ENCODE data around the gene WASF2.
A peak's percentile ranks its signal among the peaks of the same experiment; 100 is the strongest.

WASF2 gene

DNA sequence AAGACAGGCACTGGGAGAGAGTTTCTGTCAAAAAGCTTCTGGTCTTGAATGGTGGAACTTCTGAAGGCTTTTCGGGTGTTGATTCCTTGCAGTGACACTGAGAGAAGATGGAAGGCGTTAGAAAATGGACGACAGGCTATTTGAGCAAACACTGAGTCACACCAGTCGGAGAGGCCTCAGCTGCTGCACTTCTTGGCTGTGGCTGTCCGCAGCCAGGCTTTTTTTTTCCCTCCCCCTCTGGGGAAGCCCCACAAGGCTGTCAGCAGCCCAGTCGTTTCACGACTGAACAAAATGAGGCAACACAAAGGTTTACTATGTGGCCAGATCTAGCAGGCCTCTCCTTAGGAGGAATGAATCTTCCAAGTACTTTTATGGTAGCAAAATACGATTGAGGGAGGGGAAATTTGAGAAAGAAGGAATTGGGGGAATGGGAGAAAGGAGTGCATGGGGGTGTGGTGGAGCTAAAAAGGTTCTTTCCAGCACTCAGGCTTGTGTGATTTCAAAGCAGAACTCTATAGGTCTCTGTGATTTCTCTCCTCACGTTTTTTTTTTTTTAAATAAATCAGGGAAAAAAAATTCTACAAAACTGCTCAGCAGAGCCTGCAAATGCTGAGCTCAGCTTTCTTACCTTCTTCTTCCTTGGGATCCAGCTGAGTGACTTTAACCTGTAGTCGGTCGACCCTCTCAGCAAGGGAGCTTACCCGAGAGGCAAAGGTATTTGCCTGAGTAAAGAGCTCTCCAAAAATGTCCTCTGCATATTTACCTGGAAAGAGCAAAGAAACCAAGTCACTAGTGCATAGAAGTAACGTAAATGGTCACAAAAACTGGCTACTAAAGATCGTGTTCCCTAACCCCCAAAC lies 71.4 kb downstream of the WASF2 start:
- Histone ChIP-seq H3K4me2 (ENCODE audit: insufficient read depth, low read length) (no peak overlapping the region), H3K4me1 (ENCODE audit: insufficient read depth, low read length) (no peaks in the 10 kb centered on the region)
- ATAC-seq (ENCODE audit: insufficient read depth, low read depth) = no peak

GRCh38 chr1:27417713-27418112 lies 72.3 kb downstream of the WASF2 start:
- DNase-seq (no peak), ATAC-seq (ENCODE audit: insufficient read depth, low read depth) (no peak)
- H3K36me3 ChIP-seq (ENCODE audit: insufficient read depth, low read length) = peaks cover 67% of the 10 kb centered on the region
- no peak overlapping the region for H2AFZ ChIP-seq (ENCODE audit: low read depth, low read length)
- no peak overlapping the region for H3K9ac ChIP-seq (ENCODE audit: low read depth, low read length)
- H3K4me1 ChIP-seq (ENCODE audit: insufficient read depth, low read length) = no peaks in the 10 kb centered on the region
- no peaks in the 10 kb centered on the region for H3K9me3 ChIP-seq (ENCODE audit: insufficient read depth, low read length, severe bottlenecking)
- H3K27ac ChIP-seq (ENCODE audit: low read length) = no peak overlapping the region
- H4K20me1 ChIP-seq (ENCODE audit: insufficient read depth, low read length) = peaks cover 3% of the 10 kb centered on the region
- no peak overlapping the region for H3K4me2 ChIP-seq (ENCODE audit: insufficient read depth, low read length)
- H3K79me2 ChIP-seq (ENCODE audit: insufficient read depth, low read length) = peaks cover 11% of the 10 kb centered on the region
- TF ChIP-seq CTCF (IDR thresholded peaks at IDR 0.05; ENCODE audit: borderline replicate concordance, extremely low read depth, low read length, poor library complexity, severe bottlenecking) (no peak), EZH2 (IDR thresholded peaks at IDR 0.05; ENCODE audit: borderline replicate concordance, low read depth, low read length, severe bottlenecking) (no peak)
- H3K27me3 ChIP-seq (ENCODE audit: insufficient read depth, low read length, poor library complexity) = no peaks in the 10 kb centered on the region
- no peak overlapping the region for H3K4me3 ChIP-seq (ENCODE audit: low read depth in 1 of 2, low read length in 2 of 2)

More for the DNA sequence above, 71.4 kb downstream of the WASF2 start:
- no peak overlapping the region for H2AFZ ChIP-seq (ENCODE audit: low read depth, low read length)
- peaks cover 3% of the 10 kb centered on the region for H4K20me1 ChIP-seq (ENCODE audit: insufficient read depth, low read length)
- H3K27ac ChIP-seq (ENCODE audit: low read length) = no peak overlapping the region
- H3K27me3 ChIP-seq (ENCODE audit: insufficient read depth, low read length, poor library complexity) = no peaks in the 10 kb centered on the region
- no peak overlapping the region for H3K9ac ChIP-seq (ENCODE audit: low read depth, low read length)
- peaks cover 12% of the 10 kb centered on the region for H3K79me2 ChIP-seq (ENCODE audit: insufficient read depth, low read length)
- no peak for TF ChIP-seq CTCF (IDR thresholded peaks at IDR 0.05; ENCODE audit: borderline replicate concordance, extremely low read depth, low read length, poor library complexity, severe bottlenecking)
- TF ChIP-seq EZH2 (IDR thresholded peaks at IDR 0.05; ENCODE audit: borderline replicate concordance, low read depth, low read length, severe bottlenecking) = no peak
- H3K4me3 ChIP-seq (ENCODE audit: low read depth in 1 of 2, low read length in 2 of 2) = no peak overlapping the region
- peaks cover 58% of the 10 kb centered on the region for H3K36me3 ChIP-seq (ENCODE audit: insufficient read depth, low read length)
- no peaks in the 10 kb centered on the region for H3K9me3 ChIP-seq (ENCODE audit: insufficient read depth, low read length, severe bottlenecking)
- DNase-seq = no peak

GRCh38 chr1:27416387-27417111 lies 73.4 kb downstream of the WASF2 start:
- peaks cover 77% of the 10 kb centered on the region for H3K36me3 ChIP-seq (ENCODE audit: insufficient read depth, low read length)
- H4K20me1 ChIP-seq (ENCODE audit: insufficient read depth, low read length) = peaks cover 3% of the 10 kb centered on the region
- H3K27ac ChIP-seq (ENCODE audit: low read length) = no peak overlapping the region
- H3K9me3 ChIP-seq (ENCODE audit: insufficient read depth, low read length, severe bottlenecking) = no peaks in the 10 kb centered on the region
- ATAC-seq (ENCODE audit: insufficient read depth, low read depth) (peak; percentile 72; the same call in 2 of the 3 replicates), DNase-seq (peak; percentile 53)
- no peak overlapping the region for H3K9ac ChIP-seq (ENCODE audit: low read depth, low read length)
- peaks cover 5% of the 10 kb centered on the region for H3K79me2 ChIP-seq (ENCODE audit: insufficient read depth, low read length)
- H3K4me3 ChIP-seq (ENCODE audit: low read depth in 1 of 2, low read length in 2 of 2) = no peak overlapping the region
- no peak overlapping the region for H2AFZ ChIP-seq (ENCODE audit: low read depth, low read length)
- no peak for TF ChIP-seq EZH2 (IDR thresholded peaks at IDR 0.05; ENCODE audit: borderline replicate concordance, low read depth, low read length, severe bottlenecking)
- TF ChIP-seq CTCF (IDR thresholded peaks at IDR 0.05; ENCODE audit: borderline replicate concordance, extremely low read depth, low read length, poor library complexity, severe bottlenecking) = peak; percentile 76
- no peak overlapping the region for H3K4me2 ChIP-seq (ENCODE audit: insufficient read depth, low read length)
- no peaks in the 10 kb centered on the region for H3K27me3 ChIP-seq (ENCODE audit: insufficient read depth, low read length, poor library complexity)
- no peaks in the 10 kb centered on the region for H3K4me1 ChIP-seq (ENCODE audit: insufficient read depth, low read length)

All from DND-41 (cell line).